Osteocyte (in vitro differentiated cells): ENCODE results near the gene CFAP90. TPM values are rescaled to one million over a fixed set of nuclear protein-coding genes. Genes with fewer than 3 reads are reported as not detected.

Source experiments
- DNase-seq: peaks from one replicate; pipeline ENCODE4 v3.0.0; 2021; ENCODE audit warnings: mixed read lengths; ENCODE audit not compliant: unreplicated experiment; ENCODE audit errors: extremely low spot score
- H3K27ac Mint-ChIP-seq: one replicate; pipeline ENCODE4 v1.8.0; 2021; ENCODE audit warnings: mild to moderate bottlenecking, mixed read lengths; ENCODE audit not compliant: unreplicated experiment
- H3K27me3 Mint-ChIP-seq: one replicate; pipeline ENCODE4 v1.8.0; 2021; ENCODE audit warnings: mixed read lengths; ENCODE audit not compliant: unreplicated experiment
- H3K36me3 Mint-ChIP-seq: one replicate; pipeline ENCODE4 v1.8.0; 2021; ENCODE audit warnings: mixed read lengths; ENCODE audit not compliant: unreplicated experiment
- H3K4me1 Mint-ChIP-seq: one replicate; pipeline ENCODE4 v1.8.0; 2021; ENCODE audit warnings: mixed read lengths; ENCODE audit not compliant: unreplicated experiment
- H3K4me3 Mint-ChIP-seq: one replicate; pipeline ENCODE4 v1.8.0; 2021; ENCODE audit warnings: mild to moderate bottlenecking, moderate library complexity, mixed read lengths; ENCODE audit not compliant: unreplicated experiment
- H3K9me3 Mint-ChIP-seq: one replicate; pipeline ENCODE4 v1.8.0; 2021; ENCODE audit warnings: mixed read lengths; ENCODE audit not compliant: unreplicated experiment
- CTCF ChIP-seq: fragments of 200-600 bp; sonication (generic); IDR thresholded peaks from 2 replicates; pipeline ENCODE4 v1.5.0; 2021; ENCODE audit warnings: antibody characterized with exemption, mild to moderate bottlenecking, moderate library complexity
- total RNA-seq: library from RNA; stranded (reverse); gene quantifications from 2 replicates; pipeline ENCODE4 v1.2.1, GENCODE V29; 2021

CFAP90 gene
- total RNA-seq, 1 donor from 2014 or later, result not detected

- no peak overlapping the region for H3K27ac Mint-ChIP-seq
- no peak overlapping the region for H3K4me3 Mint-ChIP-seq
- no peaks in the 10 kb centered on the region for H3K27me3 Mint-ChIP-seq
- DNase-seq, result no peak
- no peaks in the 10 kb centered on the region for H3K9me3 Mint-ChIP-seq
- H3K36me3 Mint-ChIP-seq, result peaks cover 62% of the 10 kb centered on the region
- no peak for TF ChIP-seq CTCF
- peaks cover 12% of the 10 kb centered on the region for H3K4me1 Mint-ChIP-seq
These were observed 27.5 kb upstream of the CFAP90 start for GRCh38 chr5:7878381-7878873.

GRCh38 chr5:7877851-7878250 is 26.9 kb upstream of the CFAP90 start:
- no peaks in the 10 kb centered on the region for H3K27me3 Mint-ChIP-seq
- H3K36me3 Mint-ChIP-seq, result peaks cover 59% of the 10 kb centered on the region
- H3K4me3 Mint-ChIP-seq, result no peak overlapping the region
- TF ChIP-seq CTCF, result no peak
- DNase-seq, result no peak
- H3K27ac Mint-ChIP-seq, result no peak overlapping the region
- peaks cover 12% of the 10 kb centered on the region for H3K4me1 Mint-ChIP-seq
- no peaks in the 10 kb centered on the region for H3K9me3 Mint-ChIP-seq

GRCh38 chr5:7876867-7877266 is 25.9 kb upstream of the CFAP90 start:
- Mint-ChIP-seq H3K4me3 (no peak overlapping the region), H3K9me3 (no peaks in the 10 kb centered on the region), H3K36me3 (peaks cover 53% of the 10 kb centered on the region), H3K4me1 (peaks cover 12% of the 10 kb centered on the region), H3K27me3 (no peaks in the 10 kb centered on the region), H3K27ac (no peak overlapping the region)
- no peak for TF ChIP-seq CTCF
- no peak for DNase-seq

- Mint-ChIP-seq H3K9me3 (no peaks in the 10 kb centered on the region), H3K36me3 (peaks cover 41% of the 10 kb centered on the region), H3K4me1 (peaks cover 20% of the 10 kb centered on the region), H3K27ac (no peak overlapping the region), H3K4me3 (no peak overlapping the region), H3K27me3 (no peaks in the 10 kb centered on the region)
- no peak for TF ChIP-seq CTCF
- DNase-seq, result no peak
These were observed 24.2 kb upstream of the CFAP90 start for GRCh38 chr5:7875151-7875550.

- Mint-ChIP-seq H3K36me3 (peaks cover 41% of the 10 kb centered on the region), H3K4me1 (peaks cover 25% of the 10 kb centered on the region)
These were observed 23.7 kb upstream of the CFAP90 start for GRCh38 chr5:7874639-7875038.

More at GRCh38 chr5:7874639-7875038, 23.7 kb upstream of the CFAP90 start:
- Mint-ChIP-seq H3K4me3 (no peak overlapping the region), H3K27me3 (no peaks in the 10 kb centered on the region), H3K9me3 (no peaks in the 10 kb centered on the region), H3K27ac (no peak overlapping the region)
- TF ChIP-seq CTCF, result no peak
- no peak for DNase-seq
